ENCODE measurements around the gene LGALS3BP.

Gene LGALS3BP

GRCh38 chr17:78974635-78975591 lies 4.8 kb downstream of the LGALS3BP start:
- no peak overlapping the region for H3K4me3 ChIP-seq (ENCODE audit: low read length)
- H3K36me3 ChIP-seq (ENCODE audit: insufficient read depth, low read length) = no peaks in the 10 kb centered on the region
- no peaks in the 10 kb centered on the region for H3K27me3 ChIP-seq (ENCODE audit: insufficient read depth, low read length)
- no peak overlapping the region for H2AFZ ChIP-seq (ENCODE audit: low read depth, low read length)
- H3K4me1 ChIP-seq (ENCODE audit: insufficient read depth, low read length) = peaks cover 23% of the 10 kb centered on the region
- H3K9me3 ChIP-seq (ENCODE audit: low read length) = no peaks in the 10 kb centered on the region

GRCh38 chr17:78973792-78974520 lies 5.8 kb downstream of the LGALS3BP start:
- Histone ChIP-seq H2AFZ (ENCODE audit: low read depth, low read length) (no peak overlapping the region), H3K27me3 (ENCODE audit: insufficient read depth, low read length) (no peaks in the 10 kb centered on the region), H3K4me3 (ENCODE audit: low read length) (no peak overlapping the region), H3K4me1 (ENCODE audit: insufficient read depth, low read length) (peaks cover 15% of the 10 kb centered on the region), H3K36me3 (ENCODE audit: insufficient read depth, low read length) (no peaks in the 10 kb centered on the region), H3K9me3 (ENCODE audit: low read length) (no peaks in the 10 kb centered on the region)

- Histone ChIP-seq H2AFZ (ENCODE audit: low read depth, low read length) (no peak overlapping the region), H3K4me1 (ENCODE audit: insufficient read depth, low read length) (peaks cover 15% of the 10 kb centered on the region), H3K27me3 (ENCODE audit: insufficient read depth, low read length) (no peaks in the 10 kb centered on the region), H3K36me3 (ENCODE audit: insufficient read depth, low read length) (no peaks in the 10 kb centered on the region), H3K9me3 (ENCODE audit: low read length) (no peaks in the 10 kb centered on the region), H3K4me3 (ENCODE audit: low read length) (no peak overlapping the region)
Observed at GRCh38 chr17:78973196-78973595, 6.5 kb downstream of the LGALS3BP start.

- no peaks in the 10 kb centered on the region for H3K36me3 ChIP-seq (ENCODE audit: insufficient read depth, low read length)
Observed at GRCh38 chr17:78972507-78973105, 7.1 kb downstream of the LGALS3BP start.

GRCh38 chr17:78971756-78972506 lies 7.8 kb downstream of the LGALS3BP start:
- Histone ChIP-seq H2AFZ (ENCODE audit: low read depth, low read length) (no peak overlapping the region), H3K4me1 (ENCODE audit: insufficient read depth, low read length) (peaks cover 11% of the 10 kb centered on the region), H3K36me3 (ENCODE audit: insufficient read depth, low read length) (no peaks in the 10 kb centered on the region), H3K9me3 (ENCODE audit: low read length) (no peaks in the 10 kb centered on the region), H3K27me3 (ENCODE audit: insufficient read depth, low read length) (no peaks in the 10 kb centered on the region), H3K4me3 (ENCODE audit: low read length) (no peak overlapping the region)

More at GRCh38 chr17:78972507-78973105, 7.1 kb downstream of the LGALS3BP start:
- peaks cover 12% of the 10 kb centered on the region for H3K4me1 ChIP-seq (ENCODE audit: insufficient read depth, low read length)
- no peaks in the 10 kb centered on the region for H3K9me3 ChIP-seq (ENCODE audit: low read length)
- H2AFZ ChIP-seq (ENCODE audit: low read depth, low read length) = no peak overlapping the region
- no peak overlapping the region for H3K4me3 ChIP-seq (ENCODE audit: low read length)
- no peaks in the 10 kb centered on the region for H3K27me3 ChIP-seq (ENCODE audit: insufficient read depth, low read length)

- Histone ChIP-seq H3K36me3 (ENCODE audit: insufficient read depth, low read length) (no peaks in the 10 kb centered on the region), H3K4me1 (ENCODE audit: insufficient read depth, low read length) (peaks cover 11% of the 10 kb centered on the region), H3K4me3 (ENCODE audit: low read length) (no peak overlapping the region), H3K27me3 (ENCODE audit: insufficient read depth, low read length) (no peaks in the 10 kb centered on the region), H2AFZ (ENCODE audit: low read depth, low read length) (no peak overlapping the region), H3K9me3 (ENCODE audit: low read length) (no peaks in the 10 kb centered on the region)
Observed at GRCh38 chr17:78970834-78971755, 8.6 kb downstream of the LGALS3BP start.

GRCh38 chr17:78969865-78970264 lies 9.9 kb downstream of the LGALS3BP start:
- Histone ChIP-seq H3K4me3 (ENCODE audit: low read length) (no peak overlapping the region), H2AFZ (ENCODE audit: low read depth, low read length) (no peak overlapping the region), H3K27me3 (ENCODE audit: insufficient read depth, low read length) (no peaks in the 10 kb centered on the region), H3K9me3 (ENCODE audit: low read length) (no peaks in the 10 kb centered on the region), H3K36me3 (ENCODE audit: insufficient read depth, low read length) (no peaks in the 10 kb centered on the region), H3K4me1 (ENCODE audit: insufficient read depth, low read length) (peaks cover 7% of the 10 kb centered on the region)

GRCh38 chr17:78967782-78968362 lies 11.9 kb downstream of the LGALS3BP start:
- no peak overlapping the region for H2AFZ ChIP-seq (ENCODE audit: low read depth, low read length)
- H3K27me3 ChIP-seq (ENCODE audit: insufficient read depth, low read length) = no peaks in the 10 kb centered on the region
- H3K4me3 ChIP-seq (ENCODE audit: low read length) = no peak overlapping the region
- no peaks in the 10 kb centered on the region for H3K4me1 ChIP-seq (ENCODE audit: insufficient read depth, low read length)
- H3K9me3 ChIP-seq (ENCODE audit: low read length) = no peaks in the 10 kb centered on the region
- no peaks in the 10 kb centered on the region for H3K36me3 ChIP-seq (ENCODE audit: insufficient read depth, low read length)

GRCh38 chr17:78966910-78967600 lies 12.7 kb downstream of the LGALS3BP start:
- Histone ChIP-seq H3K4me1 (ENCODE audit: insufficient read depth, low read length) (peaks cover 3% of the 10 kb centered on the region), H3K36me3 (ENCODE audit: insufficient read depth, low read length) (no peaks in the 10 kb centered on the region), H3K27me3 (ENCODE audit: insufficient read depth, low read length) (no peaks in the 10 kb centered on the region), H3K9me3 (ENCODE audit: low read length) (no peaks in the 10 kb centered on the region), H2AFZ (ENCODE audit: low read depth, low read length) (no peak overlapping the region), H3K4me3 (ENCODE audit: low read length) (no peak overlapping the region)

GRCh38 chr17:78966123-78966813 lies 13.5 kb downstream of the LGALS3BP start:
- Histone ChIP-seq H3K4me3 (ENCODE audit: low read length) (no peak overlapping the region), H3K36me3 (ENCODE audit: insufficient read depth, low read length) (no peaks in the 10 kb centered on the region)

GRCh38 chr17:78965491-78965924 lies 14.2 kb downstream of the LGALS3BP start:
- no peak overlapping the region for H2AFZ ChIP-seq (ENCODE audit: low read depth, low read length)
- no peaks in the 10 kb centered on the region for H3K9me3 ChIP-seq (ENCODE audit: low read length)
- no peak overlapping the region for H3K4me3 ChIP-seq (ENCODE audit: low read length)
- H3K27me3 ChIP-seq (ENCODE audit: insufficient read depth, low read length) = no peaks in the 10 kb centered on the region
- H3K36me3 ChIP-seq (ENCODE audit: insufficient read depth, low read length) = no peaks in the 10 kb centered on the region
- H3K4me1 ChIP-seq (ENCODE audit: insufficient read depth, low read length) = peaks cover 4% of the 10 kb centered on the region

More at GRCh38 chr17:78966123-78966813, 13.5 kb downstream of the LGALS3BP start:
- Histone ChIP-seq H3K9me3 (ENCODE audit: low read length) (no peaks in the 10 kb centered on the region), H2AFZ (ENCODE audit: low read depth, low read length) (no peak overlapping the region), H3K4me1 (ENCODE audit: insufficient read depth, low read length) (peaks cover 4% of the 10 kb centered on the region), H3K27me3 (ENCODE audit: insufficient read depth, low read length) (no peaks in the 10 kb centered on the region)
